SU-DHL-6 (cell line): ENCODE results near the gene PLCXD3.

Experiments used
- CTCF ChIP-seq: fragments of 200-600 bp; sonication (generic); IDR thresholded peaks from one replicate; pipeline ENCODE4 v1.5.1; 2017; ENCODE audit warnings: antibody characterized with exemption, mild to moderate bottlenecking, low read length, moderate library complexity; ENCODE audit not compliant: insufficient read depth, poor library complexity, severe bottlenecking
- EZH2phosphoT487 ChIP-seq: fragments of 200-600 bp; sonication (generic), shearing (Covaris generic); conservative IDR thresholded peaks from 2 replicates; pipeline ENCODE4 v1.6.1; 2018; ENCODE audit warnings: mild to moderate bottlenecking, antibody characterized with exemption, low read length, moderate library complexity, mixed read lengths

- TF ChIP-seq CTCF (no peak), EZH2phosphoT487 (no peak)
Measured at GRCh38 chr5:41339339-41339738, 171.1 kb downstream of the PLCXD3 start.
